GM19397 (cell line): ENCODE measurements around the gene AIF1.

Experiments used
- ATAC-seq: cut with Tn5 transposase; IDR thresholded peaks from one replicate; pipeline ENCODE4 v1.9.1; 2021; ENCODE audit warnings: mild to moderate bottlenecking, moderate library complexity; ENCODE audit not compliant: unreplicated experiment

The AIF1 gene

GRCh38 chr6:31620586-31621319 is 5.7 kb downstream of the AIF1 start, which contains the start of gene PRRC2A:
Gene PRRC2A, plus strand, starts transcription at chr6:31620715. Its CDS starts 2,075 bp downstream, at chr6:31622790.
- ATAC-seq: peak; percentile 62

GRCh38 chr6:31621320-31621939 is 6.4 kb downstream of the AIF1 start:
- no peak for ATAC-seq

- ATAC-seq: no peak
Observed at GRCh38 chr6:31621991-31622390, 7.0 kb downstream of the AIF1 start.

GRCh38 chr6:31622684-31623091 is 7.7 kb downstream of the AIF1 start:
- ATAC-seq: no peak

GRCh38 chr6:31624070-31624469 is 9.0 kb downstream of the AIF1 start:
- no peak for ATAC-seq

- ATAC-seq: no peak
Observed at GRCh38 chr6:31626952-31627351, 11.9 kb downstream of the AIF1 start.

- no peak for ATAC-seq
Observed at GRCh38 chr6:31627690-31628287, 12.8 kb downstream of the AIF1 start.

- ATAC-seq: no peak
Observed at GRCh38 chr6:31629014-31629413, 14.0 kb downstream of the AIF1 start.

DNA sequence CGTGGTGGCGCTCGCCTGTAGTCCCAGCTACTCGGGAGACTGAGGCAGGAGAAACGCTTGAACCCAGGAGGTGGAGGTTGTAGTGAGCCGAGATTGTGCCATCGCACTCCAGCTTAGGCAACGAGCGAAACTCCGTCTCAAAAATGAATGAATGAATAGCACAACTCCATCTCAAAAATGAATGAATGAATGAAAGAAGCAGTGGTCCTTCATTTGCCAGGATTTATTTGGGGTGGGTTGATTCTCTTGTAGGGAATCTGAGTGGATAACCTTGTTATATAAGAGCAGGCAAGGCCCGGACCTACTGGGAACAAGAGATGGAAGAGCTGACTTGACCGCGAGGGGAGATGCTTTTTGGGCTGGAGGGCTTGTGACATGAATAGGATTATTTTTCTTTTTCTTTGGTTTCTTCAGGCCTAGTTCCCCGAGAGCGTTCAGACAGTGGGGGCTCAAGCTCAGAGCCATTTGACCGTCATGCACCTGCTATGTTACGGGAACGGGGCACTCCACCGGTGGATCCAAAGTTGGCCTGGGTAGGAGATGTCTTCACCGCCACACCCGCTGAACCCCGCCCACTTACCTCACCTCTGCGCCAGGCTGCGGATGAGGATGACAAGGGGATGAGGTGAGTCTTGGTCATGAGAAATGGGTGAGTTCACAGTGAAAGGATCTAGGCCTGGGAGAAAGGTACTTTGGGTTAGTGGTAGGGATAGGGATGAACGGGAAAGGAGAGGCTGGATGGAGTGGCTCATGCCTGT is 15.3 kb downstream of the AIF1 start:
- ATAC-seq: no peak

- no peak for ATAC-seq
Observed at GRCh38 chr6:31631209-31631608, 16.2 kb downstream of the AIF1 start.

DNA sequence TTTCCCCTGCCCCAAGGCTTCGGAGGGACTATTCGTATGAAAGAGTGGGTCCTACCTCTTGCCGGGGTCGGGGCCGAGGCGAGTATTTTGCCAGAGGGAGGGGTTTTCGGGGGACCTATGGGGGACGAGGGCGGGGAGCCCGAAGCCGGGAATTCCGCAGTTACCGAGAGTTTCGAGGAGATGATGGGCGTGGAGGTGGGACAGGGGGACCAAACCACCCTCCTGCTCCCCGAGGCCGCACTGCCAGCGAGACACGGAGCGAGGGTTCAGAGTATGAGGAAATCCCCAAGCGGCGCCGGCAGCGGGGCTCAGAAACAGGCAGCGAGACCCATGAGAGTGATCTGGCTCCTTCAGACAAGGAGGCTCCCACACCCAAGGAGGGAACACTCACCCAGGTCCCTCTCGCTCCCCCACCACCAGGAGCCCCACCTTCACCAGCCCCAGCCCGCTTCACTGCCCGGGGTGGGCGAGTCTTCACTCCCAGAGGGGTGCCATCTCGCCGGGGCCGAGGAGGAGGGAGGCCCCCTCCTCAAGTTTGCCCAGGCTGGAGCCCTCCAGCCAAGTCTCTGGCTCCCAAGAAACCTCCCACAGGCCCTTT is 16.7 kb downstream of the AIF1 start:
- no peak for ATAC-seq

DNA sequence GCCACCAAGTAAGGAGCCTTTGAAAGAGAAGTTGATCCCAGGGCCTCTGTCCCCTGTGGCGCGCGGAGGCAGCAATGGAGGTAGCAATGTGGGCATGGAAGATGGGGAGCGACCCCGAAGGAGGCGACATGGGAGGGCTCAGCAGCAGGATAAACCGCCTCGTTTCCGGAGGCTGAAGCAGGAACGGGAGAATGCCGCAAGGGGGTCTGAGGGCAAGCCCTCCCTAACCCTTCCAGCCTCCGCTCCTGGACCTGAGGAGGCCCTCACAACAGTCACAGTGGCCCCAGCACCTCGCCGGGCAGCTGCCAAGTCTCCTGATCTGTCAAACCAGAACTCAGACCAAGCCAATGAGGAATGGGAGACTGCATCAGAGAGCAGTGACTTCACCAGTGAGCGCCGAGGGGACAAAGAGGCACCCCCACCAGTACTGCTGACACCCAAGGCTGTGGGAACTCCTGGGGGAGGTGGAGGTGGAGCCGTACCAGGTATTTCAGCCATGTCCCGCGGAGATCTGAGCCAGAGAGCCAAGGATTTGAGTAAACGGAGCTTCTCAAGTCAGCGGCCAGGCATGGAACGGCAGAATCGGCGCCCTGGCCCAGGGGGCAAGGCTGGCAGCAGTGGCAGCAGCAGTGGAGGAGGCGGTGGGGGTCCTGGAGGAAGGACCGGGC is 17.4 kb downstream of the AIF1 start:
- no peak for ATAC-seq

DNA sequence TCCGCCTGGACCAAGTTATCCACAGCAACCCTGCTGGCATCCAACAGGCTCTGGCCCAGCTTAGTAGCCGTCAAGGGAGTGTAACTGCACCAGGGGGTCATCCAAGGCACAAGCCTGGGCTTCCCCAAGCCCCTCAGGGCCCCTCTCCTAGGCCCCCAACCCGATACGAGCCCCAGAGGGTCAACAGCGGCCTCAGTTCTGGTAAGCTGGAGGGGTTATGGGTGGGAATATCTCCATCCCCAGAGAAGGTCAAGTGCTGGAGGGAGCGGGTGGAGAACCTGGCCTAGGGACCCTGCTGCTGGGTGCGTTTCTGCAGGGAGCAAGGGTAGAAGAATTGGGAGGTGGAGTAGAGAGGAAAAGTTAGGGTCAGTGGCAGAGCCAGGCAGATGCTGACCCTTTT is 18.4 kb downstream of the AIF1 start:
- no peak for ATAC-seq

- no peak for ATAC-seq
Observed at GRCh38 chr6:31634131-31634530, 19.1 kb downstream of the AIF1 start.

DNA sequence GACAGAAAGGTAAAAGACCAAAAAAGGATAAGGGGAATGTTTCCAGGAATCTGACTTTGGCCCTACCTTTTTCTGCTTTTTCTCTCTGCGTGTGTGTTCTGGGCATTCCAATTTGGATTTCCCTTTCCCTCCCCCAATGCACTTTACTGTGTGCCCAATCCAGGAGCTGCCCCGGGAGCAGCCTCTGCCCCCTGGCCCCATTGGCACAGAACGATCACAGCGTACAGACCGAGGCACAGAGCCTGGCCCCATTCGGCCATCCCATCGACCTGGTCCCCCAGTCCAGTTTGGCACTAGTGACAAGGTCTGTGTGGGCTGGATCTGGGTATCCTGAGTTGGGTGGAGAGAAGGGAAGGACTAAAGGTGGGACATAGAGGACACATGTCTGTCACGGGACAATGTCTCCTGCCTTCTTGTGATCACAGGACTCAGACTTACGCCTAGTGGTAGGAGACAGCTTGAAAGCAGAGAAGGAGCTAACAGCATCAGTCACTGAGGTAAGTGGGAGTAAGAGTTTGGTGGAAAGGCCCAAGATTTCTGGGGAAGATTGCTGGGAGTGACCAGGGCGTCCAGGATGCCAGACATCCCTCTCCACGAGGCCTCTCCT is 20.0 kb downstream of the AIF1 start:
- ATAC-seq: no peak

DNA sequence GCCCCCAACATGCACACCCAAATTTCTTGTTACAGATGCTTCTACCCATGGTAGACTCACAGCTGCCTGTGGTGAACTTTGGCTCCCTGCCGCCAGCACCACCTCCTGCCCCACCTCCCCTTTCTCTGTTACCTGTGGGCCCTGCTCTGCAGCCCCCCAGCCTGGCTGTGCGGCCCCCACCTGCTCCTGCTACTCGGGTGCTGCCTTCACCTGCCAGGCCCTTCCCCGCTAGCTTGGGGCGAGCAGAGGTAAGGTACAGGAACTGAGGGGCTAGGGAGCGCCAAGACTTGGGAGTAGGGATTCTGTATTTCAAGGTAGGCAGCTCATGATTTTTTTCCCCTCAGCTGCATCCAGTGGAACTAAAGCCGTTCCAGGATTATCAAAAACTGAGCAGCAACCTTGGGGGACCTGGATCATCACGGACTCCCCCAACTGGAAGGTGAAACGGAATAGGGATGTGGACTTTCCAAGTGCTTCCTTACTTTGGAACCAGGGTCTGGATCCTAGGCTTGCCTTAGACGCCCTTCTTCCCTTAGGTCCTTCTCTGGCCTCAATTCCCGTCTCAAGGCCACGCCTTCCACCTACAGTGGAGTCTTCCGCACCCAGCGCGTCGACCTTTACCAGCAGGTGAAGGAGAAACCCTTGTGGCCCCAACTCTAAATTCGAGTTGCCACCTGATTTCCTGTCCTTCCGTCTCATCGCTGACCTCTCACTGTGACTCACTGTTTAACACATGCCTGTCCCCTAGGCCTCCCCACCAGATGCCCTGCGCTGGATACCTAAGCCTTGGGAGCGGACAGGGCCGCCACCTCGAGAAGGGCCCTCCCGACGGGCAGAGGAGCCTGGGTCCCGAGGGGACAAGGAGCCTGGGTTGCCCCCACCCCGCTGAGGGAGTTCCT is 21.9 kb downstream of the AIF1 start:
- ATAC-seq: no peak

DNA sequence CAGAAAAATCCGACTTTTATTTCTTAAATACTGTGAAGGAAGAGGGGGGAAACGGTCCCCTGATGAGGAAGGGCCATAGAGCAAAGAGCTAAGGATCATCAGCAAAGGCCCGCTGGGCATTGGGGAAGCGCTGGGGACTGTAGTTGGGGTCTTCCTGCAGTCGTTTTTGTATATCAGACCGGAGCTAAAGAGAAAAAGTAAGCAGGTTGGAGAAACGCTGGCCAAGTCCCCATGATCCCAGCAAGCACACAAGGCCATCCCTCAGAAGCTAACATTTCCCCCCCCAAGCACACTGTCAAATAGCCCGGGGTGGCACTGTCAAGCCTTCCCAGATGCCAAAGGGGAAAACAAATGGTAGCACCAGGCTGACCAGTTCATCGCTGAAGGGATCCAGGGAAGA is 24.0 kb downstream of the AIF1 start:
- no peak for ATAC-seq

DNA sequence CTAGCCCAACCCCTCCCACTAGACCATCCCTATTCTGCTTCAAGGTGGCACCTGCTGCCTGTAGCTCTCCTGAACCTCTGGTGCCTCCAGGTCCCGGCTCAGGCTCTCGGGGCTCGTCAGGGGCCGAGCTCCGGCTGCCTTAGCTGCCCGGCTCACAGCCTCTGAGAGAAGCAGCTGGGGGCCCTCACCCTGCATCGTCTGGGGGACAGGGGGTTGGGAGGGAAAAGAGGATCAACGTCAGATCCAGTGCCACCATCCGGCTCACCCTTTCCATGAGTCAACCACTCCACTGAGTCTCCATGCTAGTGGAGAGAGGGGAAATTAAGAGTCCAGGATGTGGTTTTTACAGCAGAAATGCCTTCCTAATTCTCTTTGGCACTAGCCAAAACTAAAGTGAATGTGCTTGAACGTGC is 24.4 kb downstream of the AIF1 start:
- no peak for ATAC-seq

DNA sequence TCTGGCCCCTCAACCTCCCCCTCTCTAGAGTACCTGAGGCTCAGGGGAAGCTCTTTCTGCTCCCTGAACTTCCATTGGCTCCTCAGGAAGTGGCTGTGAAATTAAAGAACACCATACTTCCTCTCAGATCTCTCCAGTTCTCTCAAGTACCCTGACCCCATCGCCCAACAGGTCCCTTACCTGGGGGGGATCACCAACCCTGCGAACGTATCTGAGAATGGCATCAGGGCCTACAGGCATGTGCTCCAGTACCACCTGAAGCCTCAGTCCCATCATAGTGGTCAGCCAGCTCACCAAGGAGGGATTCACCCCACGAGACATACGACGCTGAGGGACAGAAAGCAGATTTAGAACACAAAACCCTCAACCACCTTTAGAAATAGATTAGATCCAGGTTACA is 25.6 kb downstream of the AIF1 start:
- ATAC-seq: no peak
